CD4-positive, alpha-beta T cell (primary cell): Measurements from ENCODE around the gene SLITRK4. TPM values are rescaled to one million over a fixed set of nuclear protein-coding genes. Genes with fewer than 3 reads are reported as not detected.
A peak's percentile ranks its signal among the peaks of the same experiment; 100 is the strongest.

Experiments used
- ATAC-seq: fragments of 200-7000 bp; cut with Tn5 transposase; one replicate; pipeline ENCODE4 v1.10.0; 2022; ENCODE audit warnings: mild to moderate bottlenecking; ENCODE audit not compliant: poor library complexity
- CTCF ChIA-PET: fragments of 350-600 bp; sonication (Branson Sonifier 250); formaldehyde crosslinking; loops from one replicate; lab custom pipeline; 2021; ENCODE audit warnings: antibody characterized with exemption, inconsistent platforms; lab: Charles Lee
- POLR2A ChIA-PET: fragments of 350-600 bp; sonication (Branson Sonifier 250); formaldehyde crosslinking; loops from one replicate; lab custom pipeline; 2021; ENCODE audit warnings: antibody characterized with exemption, inconsistent platforms; lab: Charles Lee
- DNase-seq, 14 experiments: peaks; one replicate each; pipeline ENCODE4 v3.0.0-alpha.2; 2013 to 2020; ENCODE audit warnings: mixed read lengths in 2 of 14
- H3K27ac ChIP-seq, 2 donors: one replicate each; pipeline versions ENCODE4 v1.5.1 to v1.7.0; 2013; ENCODE audit warnings: low read length in 2 of 2, low read depth in 1 of 2, mild to moderate bottlenecking in 1 of 2
- H3K27me3 ChIP-seq, 2 experiments: 1 replicate in 1 of 2; 2 replicates in 1 of 2; pipeline versions ENCODE4 v1.6.1 to v1.7.0; 2013; ENCODE audit warnings: low read length in 2 of 2, control low read depth in 1 of 2, mild to moderate bottlenecking in 1 of 2, moderate library complexity in 1 of 2; ENCODE audit not compliant: insufficient read depth in 2 of 2, control insufficient read depth in 1 of 2
- H3K36me3 ChIP-seq: one replicate; pipeline ENCODE4 v1.6.1; 2013; ENCODE audit warnings: low read length, control low read depth; ENCODE audit not compliant: insufficient read depth
- H3K4me1 ChIP-seq: one replicate; pipeline ENCODE4 v1.6.1; 2013; ENCODE audit warnings: low read length, control low read depth; ENCODE audit not compliant: insufficient read depth
- H3K4me3 ChIP-seq: one replicate; pipeline ENCODE4 v1.5.1; 2013; ENCODE audit warnings: mild to moderate bottlenecking, low read length, moderate library complexity
- H3K9me3 ChIP-seq, 2 experiments: 1 replicate in 1 of 2; 2 replicates in 1 of 2; pipeline versions ENCODE4 v1.6.1 to v1.7.0; 2013; ENCODE audit warnings: low read length in 2 of 2, mild to moderate bottlenecking in 2 of 2, control low read depth in 1 of 2, moderate library complexity in 1 of 2; ENCODE audit not compliant: control insufficient read depth in 1 of 2, insufficient read depth in 1 of 2
- H3K27ac Mint-ChIP-seq: one replicate; pipeline ENCODE4 v1.8.0; 2020; ENCODE audit warnings: mixed read lengths
- H3K27me3 Mint-ChIP-seq: one replicate; pipeline ENCODE4 v1.8.0; 2021; ENCODE audit warnings: mixed read lengths
- H3K36me3 Mint-ChIP-seq: one replicate; pipeline ENCODE4 v1.8.0; 2021; ENCODE audit warnings: low read depth, mixed read lengths
- H3K4me1 Mint-ChIP-seq: one replicate; pipeline ENCODE4 v1.8.0; 2021; ENCODE audit warnings: low read depth, mixed read lengths
- H3K4me3 Mint-ChIP-seq: one replicate; pipeline ENCODE4 v1.8.0; 2020; ENCODE audit warnings: mild to moderate bottlenecking, mixed read lengths
- H3K9me3 Mint-ChIP-seq: one replicate; pipeline ENCODE4 v1.8.0; 2020; ENCODE audit warnings: mixed read lengths
- CTCF ChIP-seq: fragments of 200-600 bp; IDR thresholded peaks from one replicate; pipeline ENCODE4 v1.8.0; 2022; ENCODE audit warnings: antibody characterized with exemption, mild to moderate bottlenecking
- intact Hi-C, 2 experiments: fragments of 100-400 bp; cut with DNase I in 1 of 2; cut with micrococcal nuclease in 1 of 2; formaldehyde crosslinking; loops; one replicate each; pipeline versions ENCODE4 v1.15.1 to v1.9.0; 2023 to 2025; cut with DNase I, micrococcal nuclease
- total RNA-seq, 174 experiments: library from RNA in 2 of 174; stranded (reverse) in 2 of 174; gene quantifications; one replicate each; pipeline ENCODE4 v1.2.3 and lab custom pipeline; 2021 to 2026

The SLITRK4 gene
- total RNA-seq, 2 experiments from 2014 or later: 0.06 TPM; not detected in 1

DNA sequence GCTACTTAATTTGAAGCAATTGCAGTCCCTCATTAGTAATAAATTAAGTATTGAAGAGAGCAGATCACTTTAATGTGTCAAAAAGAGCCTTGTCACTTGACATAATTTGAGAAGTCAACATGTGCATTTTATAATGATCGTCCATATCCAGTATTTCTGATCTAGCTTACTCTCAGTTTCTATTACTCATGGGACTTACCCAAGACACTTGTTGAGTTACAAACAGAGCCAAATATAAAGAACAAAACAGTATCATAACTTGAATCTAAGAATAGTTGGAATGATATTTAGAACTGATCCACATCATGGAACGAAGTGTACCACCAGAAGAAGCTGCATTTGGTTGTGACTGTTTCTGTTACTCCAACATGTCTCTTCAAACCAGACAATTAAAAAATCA, 54.7 kb downstream of the SLITRK4 start:
- Histone ChIP-seq H3K4me3 (no peak overlapping the region), H3K4me1 (no peaks in the 10 kb centered on the region), H3K27me3 (no peaks in the 10 kb centered on the region), H3K36me3 (no peaks in the 10 kb centered on the region), H3K9me3 (no peaks in the 10 kb centered on the region), H3K27ac (no peak overlapping the region)
- Mint-ChIP-seq H3K4me1 (no peaks in the 10 kb centered on the region), H3K36me3 (no peaks in the 10 kb centered on the region), H3K9me3 (no peaks in the 10 kb centered on the region), H3K4me3 (no peak overlapping the region), H3K27me3 (no peaks in the 10 kb centered on the region), H3K27ac (no peak overlapping the region)
- ChIA-PET POLR2A (no interaction called here), CTCF (no interaction called here)
- ATAC-seq (no peak), DNase-seq (no peak)
- no peak for TF ChIP-seq CTCF
- intact Hi-C loops: no loop called here

DNA sequence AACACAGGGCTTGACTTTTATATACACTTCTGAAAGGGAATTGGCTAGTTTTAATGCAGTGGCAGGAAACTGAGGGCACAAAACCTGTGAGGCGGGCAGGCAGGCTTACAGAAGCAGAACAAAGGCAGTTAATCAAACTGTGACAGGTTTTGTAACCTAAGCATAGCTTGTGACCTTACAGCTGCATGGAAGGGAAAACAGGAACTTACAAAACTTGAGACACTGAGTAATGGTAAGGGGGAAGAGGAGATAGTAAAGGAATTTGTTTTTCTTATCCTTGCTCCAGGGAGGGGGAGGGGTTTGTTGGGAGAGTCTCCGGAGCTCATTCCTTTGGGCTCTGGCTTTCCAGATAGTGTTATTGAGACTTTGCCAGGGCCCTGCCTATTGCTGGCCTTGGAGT, 55.6 kb downstream of the SLITRK4 start:
- Mint-ChIP-seq H3K4me1 (no peaks in the 10 kb centered on the region), H3K4me3 (no peak overlapping the region), H3K27ac (no peak overlapping the region), H3K27me3 (no peaks in the 10 kb centered on the region), H3K9me3 (no peaks in the 10 kb centered on the region), H3K36me3 (no peaks in the 10 kb centered on the region)
- intact Hi-C loops: no loop called here
- no peaks in the 10 kb centered on the region for H3K36me3 ChIP-seq
- POLR2A ChIA-PET: no interaction called here
- H3K27ac ChIP-seq: no peak overlapping the region
- no peak overlapping the region for H3K4me3 ChIP-seq
- DNase-seq (peak in 1 of 14 experiments; percentile 1), ATAC-seq (no peak)
- CTCF ChIA-PET: no interaction called here
- no peak for TF ChIP-seq CTCF
- H3K4me1 ChIP-seq: no peaks in the 10 kb centered on the region
- H3K9me3 ChIP-seq: no peaks in the 10 kb centered on the region
- H3K27me3 ChIP-seq: no peaks in the 10 kb centered on the region

Other genes starting within 250 kb of the SLITRK4 start
- gene SPANXN3, start 118.6 kb downstream of the SLITRK4 start, total RNA-seq: not detected
- gene SPANXN2, start 84.7 kb upstream of the SLITRK4 start, total RNA-seq: not detected
- not detected for gene UBE2NL, start 248.0 kb upstream of the SLITRK4 start, total RNA-seq